Karpas-422 (cell line): ENCODE data around the gene CRISPLD2. TPM values are rescaled to one million over a fixed set of nuclear protein-coding genes. Genes with fewer than 3 reads are reported as not detected.

ENCODE experiments used
- DNase-seq: peaks from one replicate; pipeline ENCODE4 v3.0.0-alpha.2; 2015
- H2AFZ ChIP-seq: fragments of 200-600 bp; sonication (generic); 2 replicates; pipeline ENCODE4 v1.6.1; 2014; ENCODE audit warnings: antibody characterized with exemption, low read length, mixed read lengths
- H3K27ac ChIP-seq: fragments of 200-600 bp; sonication (generic); 2 replicates; pipeline ENCODE4 v1.5.1; 2014; ENCODE audit warnings: mild to moderate bottlenecking, low read length, moderate library complexity
- H3K27me3 ChIP-seq: fragments of 200-600 bp; sonication (generic); 2 replicates; pipeline ENCODE4 v1.6.1; 2014; ENCODE audit warnings: low read length, mixed read lengths
- H3K36me3 ChIP-seq: fragments of 200-600 bp; sonication (generic); 2 replicates; pipeline ENCODE4 v1.6.1; 2014; ENCODE audit warnings: low read length, mixed read lengths; ENCODE audit not compliant: insufficient read depth
- H3K4me1 ChIP-seq: fragments of 200-600 bp; sonication (generic); 2 replicates; pipeline ENCODE4 v1.6.1; 2014; ENCODE audit warnings: mild to moderate bottlenecking, low read length, mixed read lengths
- H3K4me2 ChIP-seq: fragments of 200-600 bp; sonication (generic); 2 replicates; pipeline ENCODE4 v1.6.1; 2014; ENCODE audit warnings: low read length, low read depth, mild to moderate bottlenecking; ENCODE audit not compliant: poor library complexity, severe bottlenecking
- H3K4me3 ChIP-seq: fragments of 200-600 bp; sonication (generic); 2 replicates; pipeline ENCODE4 v1.5.1; 2014; ENCODE audit warnings: mild to moderate bottlenecking, antibody characterized with exemption, low read length, mixed read lengths
- H3K79me2 ChIP-seq: fragments of 200-600 bp; sonication (generic); 2 replicates; pipeline ENCODE4 v1.6.1; 2014; ENCODE audit warnings: mild to moderate bottlenecking, low read length, mixed read lengths
- H3K9ac ChIP-seq: fragments of 200-600 bp; sonication (generic); 2 replicates; pipeline ENCODE4 v1.6.0; 2014; ENCODE audit warnings: low read length
- H3K9me2 ChIP-seq: fragments of 200-600 bp; sonication (generic), shearing (Covaris generic); replicated peaks from 2 replicates; pipeline ENCODE4 v1.6.0; 2014; ENCODE audit warnings: mild to moderate bottlenecking, low read length, moderate library complexity; ENCODE audit not compliant: insufficient read depth
- H3K9me3 ChIP-seq: fragments of 300-700, 200-600 bp; sonication (generic); 2 replicates; pipeline ENCODE4 v1.6.1; 2014; ENCODE audit warnings: low read length, mixed read lengths
- H4K20me1 ChIP-seq: fragments of 200-600 bp; sonication (generic); 2 replicates; pipeline ENCODE4 v1.6.1; 2014; ENCODE audit warnings: mild to moderate bottlenecking, antibody characterized with exemption, low read length, low read depth; ENCODE audit not compliant: insufficient read depth
- total RNA-seq: library from RNA; depleted of rRNA; stranded (reverse); fragments of >200 nt; shearing (Covaris generic); gene quantifications from 2 replicates; pipeline ENCODE4 v1.2.3, GENCODE V29; 2014; ENCODE audit warnings: low replicate concordance

CRISPLD2 gene
- total RNA-seq, 1 experiment from 2014 or later = not detected

DNA sequence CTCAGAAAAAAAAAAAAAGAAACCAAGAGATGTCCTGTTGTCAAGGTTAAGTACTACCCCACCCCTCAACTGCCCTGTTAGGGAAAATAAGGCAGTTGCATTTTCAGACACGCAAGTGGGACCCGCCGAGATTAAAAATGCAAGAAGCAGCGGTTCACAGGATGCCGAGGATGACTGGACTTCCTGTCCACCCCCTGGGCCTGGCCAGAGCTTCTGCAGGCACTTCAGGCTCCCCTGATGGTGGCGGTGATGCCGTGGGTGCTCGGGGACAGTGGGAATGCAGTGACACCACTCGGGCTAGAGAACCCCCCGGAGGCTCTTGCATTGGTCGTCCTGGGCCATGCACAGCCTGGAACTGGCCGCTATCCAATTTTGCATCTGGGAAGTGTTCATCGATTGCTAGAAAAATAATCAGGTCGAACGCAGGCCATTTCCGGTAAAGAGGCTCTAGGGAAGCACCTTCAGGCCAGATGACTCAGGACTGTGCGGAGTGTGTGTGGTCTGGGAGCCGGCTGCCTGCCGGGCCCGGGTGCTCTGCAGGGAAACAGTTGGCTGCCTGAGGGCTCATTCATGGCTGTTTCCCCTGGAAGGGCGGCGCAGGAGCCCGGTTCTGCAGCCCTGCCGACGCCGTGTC, 13.4 kb upstream of the CRISPLD2 start:
- H3K9ac ChIP-seq = no peak overlapping the region
- H3K27ac ChIP-seq = no peak overlapping the region
- DNase-seq = no peak
- H3K4me1 ChIP-seq = no peaks in the 10 kb centered on the region
- no peaks in the 10 kb centered on the region for H3K36me3 ChIP-seq
- no peaks in the 10 kb centered on the region for H3K27me3 ChIP-seq
- no peak overlapping the region for H2AFZ ChIP-seq
- no peak overlapping the region for H3K4me2 ChIP-seq
- H3K9me3 ChIP-seq = no peaks in the 10 kb centered on the region
- no peaks in the 10 kb centered on the region for H4K20me1 ChIP-seq
- no peak overlapping the region for H3K4me3 ChIP-seq
- H3K79me2 ChIP-seq = no peaks in the 10 kb centered on the region
- H3K9me2 ChIP-seq = no peaks in the 10 kb centered on the region

DNA sequence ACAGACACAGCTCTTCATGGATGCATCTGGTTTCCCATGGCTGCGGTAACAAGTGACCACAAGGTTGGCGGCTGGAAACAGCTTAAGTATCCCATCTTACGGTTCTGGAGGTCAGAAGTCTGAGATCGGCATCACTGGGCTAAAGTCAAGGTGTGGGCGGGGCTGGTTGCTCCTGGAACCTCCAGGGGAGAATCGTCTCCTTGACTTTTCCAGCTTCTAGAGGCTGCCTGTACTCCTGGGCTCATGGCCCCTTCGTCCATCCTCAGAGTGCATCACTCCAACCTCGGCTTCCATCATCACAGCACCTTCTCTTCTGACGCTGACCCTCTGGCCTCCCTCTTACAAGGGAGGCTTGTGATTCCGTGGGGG, 12.9 kb upstream of the CRISPLD2 start:
- H3K4me2 ChIP-seq = no peak overlapping the region
- DNase-seq = no peak
- no peak overlapping the region for H2AFZ ChIP-seq
- H3K9me2 ChIP-seq = no peaks in the 10 kb centered on the region
- no peak overlapping the region for H3K9ac ChIP-seq
- no peaks in the 10 kb centered on the region for H3K36me3 ChIP-seq
- no peaks in the 10 kb centered on the region for H3K4me1 ChIP-seq
- no peak overlapping the region for H3K27ac ChIP-seq
- no peaks in the 10 kb centered on the region for H3K79me2 ChIP-seq
- H3K9me3 ChIP-seq = no peaks in the 10 kb centered on the region
- H4K20me1 ChIP-seq = no peaks in the 10 kb centered on the region
- H3K27me3 ChIP-seq = no peaks in the 10 kb centered on the region
- H3K4me3 ChIP-seq = no peak overlapping the region

DNA sequence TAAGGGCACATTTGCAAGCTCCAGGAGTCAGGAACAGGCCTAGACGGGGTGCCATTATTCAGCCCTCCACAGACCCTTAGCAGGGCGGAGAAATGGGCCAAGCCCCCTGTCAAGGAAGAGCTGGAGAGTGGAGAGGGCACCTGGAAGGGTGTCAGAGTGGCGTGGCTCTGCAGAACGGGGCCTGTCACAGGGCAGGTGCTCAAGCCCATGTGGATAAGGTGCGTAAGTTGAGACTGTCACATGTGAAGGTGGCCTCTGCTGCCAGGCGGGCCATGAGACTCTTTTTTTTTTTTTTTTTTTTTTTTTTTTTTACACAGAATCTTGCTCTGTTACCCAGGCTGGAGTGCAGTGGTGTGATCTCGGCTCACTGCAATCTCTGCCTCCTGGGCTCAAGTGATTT, 12.0 kb upstream of the CRISPLD2 start:
- Histone ChIP-seq H3K79me2 (no peaks in the 10 kb centered on the region), H3K4me1 (no peaks in the 10 kb centered on the region), H3K4me2 (no peak overlapping the region), H3K36me3 (no peaks in the 10 kb centered on the region), H3K9me3 (no peaks in the 10 kb centered on the region), H3K4me3 (no peak overlapping the region), H3K27ac (no peak overlapping the region), H3K9ac (no peak overlapping the region), H3K27me3 (no peaks in the 10 kb centered on the region), H3K9me2 (no peaks in the 10 kb centered on the region), H2AFZ (no peak overlapping the region), H4K20me1 (no peaks in the 10 kb centered on the region; the same call in 1 of the 2 replicates)
- DNase-seq = no peak

DNA sequence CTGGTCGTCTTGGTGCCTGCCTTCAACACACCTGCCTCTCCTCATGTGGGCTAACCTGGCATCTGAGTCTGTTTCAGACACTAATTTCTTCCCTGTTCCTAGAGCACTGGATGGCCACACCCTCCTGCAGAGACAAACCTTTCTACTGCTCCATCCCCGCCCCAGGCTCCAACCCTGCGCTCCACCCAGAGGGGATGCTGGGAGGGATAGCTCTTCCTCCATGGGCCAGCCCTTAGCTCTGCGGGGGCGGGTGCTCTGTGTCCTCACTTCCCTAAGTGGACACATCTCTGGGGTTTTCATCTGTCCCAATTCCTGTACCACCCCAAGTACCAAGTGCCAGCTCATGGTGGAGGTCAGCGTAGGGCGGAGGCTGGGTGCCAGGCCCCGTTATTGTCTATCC, 11.0 kb upstream of the CRISPLD2 start:
- no peaks in the 10 kb centered on the region; the same call in 1 of the 2 replicates for H4K20me1 ChIP-seq
- H2AFZ ChIP-seq = no peak overlapping the region
- no peaks in the 10 kb centered on the region for H3K27me3 ChIP-seq
- H3K4me1 ChIP-seq = no peaks in the 10 kb centered on the region
- H3K9me2 ChIP-seq = no peaks in the 10 kb centered on the region
- H3K9me3 ChIP-seq = no peaks in the 10 kb centered on the region
- no peak overlapping the region for H3K9ac ChIP-seq
- H3K4me2 ChIP-seq = no peak overlapping the region
- H3K79me2 ChIP-seq = no peaks in the 10 kb centered on the region
- H3K4me3 ChIP-seq = no peak overlapping the region
- no peaks in the 10 kb centered on the region for H3K36me3 ChIP-seq
- no peak for DNase-seq
- H3K27ac ChIP-seq = no peak overlapping the region

DNA sequence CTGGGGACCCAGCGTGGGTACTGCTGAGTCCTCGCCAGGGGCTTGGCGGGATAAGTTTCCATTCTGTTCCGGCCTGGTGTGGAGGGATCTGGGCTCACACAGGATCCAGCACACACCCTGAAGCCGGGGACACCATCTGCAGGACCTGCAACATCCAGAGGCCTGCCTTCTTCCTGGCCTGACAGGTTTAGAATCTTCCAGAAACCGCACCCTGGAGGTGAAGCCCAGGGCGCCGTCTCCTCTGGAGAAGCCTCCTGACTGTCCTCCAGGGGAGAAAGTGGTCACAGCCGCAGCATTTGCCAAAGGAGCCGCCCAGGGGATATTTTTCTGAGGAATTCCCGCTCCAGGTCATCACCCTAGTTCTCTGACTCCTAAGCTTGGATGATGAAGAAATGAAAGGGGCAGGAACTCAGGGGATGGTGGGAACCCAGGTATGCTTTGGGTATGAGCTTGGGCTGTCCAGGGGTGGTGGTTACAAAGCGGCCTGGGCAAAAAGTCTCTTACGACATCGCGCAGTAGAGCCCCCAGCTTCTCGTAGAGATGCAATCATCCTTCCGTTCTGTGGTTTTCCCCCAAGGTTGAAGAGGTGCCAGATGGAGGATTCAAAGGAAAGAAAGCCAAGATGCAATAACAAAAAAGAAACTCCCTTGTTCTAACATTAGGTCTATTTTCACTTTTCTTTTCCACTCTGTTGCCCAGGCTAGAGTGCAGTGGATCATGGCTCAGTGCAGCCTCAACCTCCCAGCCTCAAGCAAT, 9.1 kb upstream of the CRISPLD2 start:
- H3K27me3 ChIP-seq = no peaks in the 10 kb centered on the region
- H3K4me1 ChIP-seq = no peaks in the 10 kb centered on the region
- H3K4me3 ChIP-seq = no peak overlapping the region
- no peak overlapping the region for H3K27ac ChIP-seq
- no peak for DNase-seq
- H3K4me2 ChIP-seq = no peak overlapping the region
- no peak overlapping the region for H3K9ac ChIP-seq
- no peaks in the 10 kb centered on the region for H3K9me2 ChIP-seq
- no peaks in the 10 kb centered on the region for H3K9me3 ChIP-seq
- no peaks in the 10 kb centered on the region for H3K79me2 ChIP-seq
- H3K36me3 ChIP-seq = no peaks in the 10 kb centered on the region
- no peak overlapping the region for H2AFZ ChIP-seq
- H4K20me1 ChIP-seq = no peaks in the 10 kb centered on the region; the same call in 1 of the 2 replicates

DNA sequence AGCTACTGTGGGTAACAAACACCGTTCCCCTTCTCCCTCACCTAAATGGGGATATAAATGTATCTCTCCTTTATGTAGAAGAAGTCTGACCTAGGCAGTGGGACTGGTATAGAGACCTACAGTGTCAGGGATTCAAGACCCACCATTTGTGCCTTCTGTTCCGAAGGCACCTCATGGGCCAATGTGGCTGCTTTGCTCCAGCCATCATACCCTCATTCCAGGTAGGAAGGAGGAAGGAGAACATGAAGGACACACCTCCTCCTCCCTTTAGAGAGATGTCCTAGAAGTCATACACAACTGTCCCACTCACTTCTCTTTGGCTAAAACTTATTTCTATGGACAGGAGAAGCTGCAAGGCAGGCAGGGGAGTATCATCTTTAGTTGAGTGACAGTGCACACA, 8.3 kb upstream of the CRISPLD2 start:
- H2AFZ ChIP-seq = no peak overlapping the region
- H3K4me3 ChIP-seq = no peak overlapping the region
- H3K9me3 ChIP-seq = no peaks in the 10 kb centered on the region
- no peak overlapping the region for H3K27ac ChIP-seq
- no peaks in the 10 kb centered on the region for H3K79me2 ChIP-seq
- no peaks in the 10 kb centered on the region for H3K36me3 ChIP-seq
- no peak for DNase-seq
- H4K20me1 ChIP-seq = no peaks in the 10 kb centered on the region; the same call in 1 of the 2 replicates
- no peak overlapping the region for H3K4me2 ChIP-seq
- no peaks in the 10 kb centered on the region for H3K4me1 ChIP-seq
- H3K27me3 ChIP-seq = no peaks in the 10 kb centered on the region
- no peak overlapping the region for H3K9ac ChIP-seq
- no peaks in the 10 kb centered on the region for H3K9me2 ChIP-seq

DNA sequence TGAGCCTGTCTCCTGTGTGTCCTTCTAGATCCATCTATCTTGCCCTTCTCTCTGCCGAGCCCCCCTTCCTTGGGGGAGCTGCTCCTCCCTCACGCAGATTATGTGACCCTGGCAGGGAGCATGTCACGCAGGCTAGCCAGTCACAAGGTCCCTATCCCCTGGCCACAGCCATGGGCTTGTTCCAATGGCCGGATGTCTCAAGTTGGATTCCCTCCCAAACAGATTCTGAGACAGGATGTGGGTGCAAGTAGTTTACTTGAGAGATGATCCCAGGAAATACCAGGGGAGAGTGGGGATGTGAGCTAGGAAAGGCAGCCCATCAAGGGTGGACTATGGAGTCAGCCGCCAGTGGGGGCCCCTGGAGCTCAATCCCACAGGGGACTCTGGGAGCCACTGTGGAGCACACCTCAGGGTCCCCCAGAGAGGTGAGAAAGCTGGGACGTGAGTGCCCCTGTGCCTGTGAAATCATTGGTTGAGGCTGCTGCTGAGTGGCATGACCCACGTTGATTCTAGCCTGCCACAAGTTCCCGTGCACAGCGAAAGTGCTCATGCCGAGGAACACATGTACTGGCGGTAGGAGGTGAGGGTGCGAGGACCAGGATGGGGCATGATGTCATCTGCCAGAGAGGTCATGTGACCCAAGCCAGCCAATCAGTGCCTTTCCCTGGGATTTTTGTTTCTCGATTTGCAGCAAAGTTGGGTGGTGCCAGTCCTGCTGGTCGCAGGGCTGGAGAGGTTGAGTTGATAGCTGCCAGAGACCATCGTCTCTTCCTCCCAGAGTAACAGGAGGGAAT, 6.4 kb upstream of the CRISPLD2 start:
- DNase-seq = no peak
- H3K27ac ChIP-seq = no peak overlapping the region
- H3K9ac ChIP-seq = no peak overlapping the region

DNA sequence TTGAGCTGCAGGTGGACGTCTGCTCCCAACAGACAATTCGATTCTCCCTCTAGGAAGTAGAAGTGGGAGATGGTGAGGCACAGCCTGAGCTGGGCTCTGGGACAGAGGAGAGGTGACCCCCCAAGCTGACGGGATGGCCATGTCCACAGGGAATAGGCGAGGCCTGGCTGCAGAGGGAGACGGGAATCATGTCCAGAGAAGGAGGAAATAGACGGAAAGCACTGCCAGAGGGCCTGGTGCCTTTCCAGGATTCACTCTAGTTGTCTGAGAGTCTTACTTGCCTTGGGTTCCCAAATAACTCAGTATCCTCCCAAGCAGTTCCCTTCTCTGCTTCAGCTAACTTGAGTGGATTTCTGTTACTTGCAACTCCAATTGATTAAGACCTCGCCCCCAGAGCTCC, 4.3 kb upstream of the CRISPLD2 start:
- no peak for DNase-seq
- Histone ChIP-seq H3K36me3 (no peaks in the 10 kb centered on the region), H3K27me3 (no peaks in the 10 kb centered on the region), H3K79me2 (no peaks in the 10 kb centered on the region), H4K20me1 (no peaks in the 10 kb centered on the region; the same call in 1 of the 2 replicates), H3K4me1 (no peaks in the 10 kb centered on the region), H3K9me3 (no peaks in the 10 kb centered on the region), H3K9ac (no peak overlapping the region), H3K4me2 (no peak overlapping the region), H3K4me3 (no peak overlapping the region), H3K27ac (no peak overlapping the region), H2AFZ (no peak overlapping the region), H3K9me2 (no peaks in the 10 kb centered on the region)

More for the DNA sequence above, 6.4 kb upstream of the CRISPLD2 start:
- no peaks in the 10 kb centered on the region for H3K79me2 ChIP-seq
- no peaks in the 10 kb centered on the region for H3K4me1 ChIP-seq
- no peak overlapping the region for H3K4me2 ChIP-seq
- H2AFZ ChIP-seq = no peak overlapping the region
- no peak overlapping the region for H3K4me3 ChIP-seq
- no peaks in the 10 kb centered on the region for H3K9me2 ChIP-seq
- H3K9me3 ChIP-seq = no peaks in the 10 kb centered on the region
- H3K36me3 ChIP-seq = no peaks in the 10 kb centered on the region
- H3K27me3 ChIP-seq = no peaks in the 10 kb centered on the region
- no peaks in the 10 kb centered on the region; the same call in 1 of the 2 replicates for H4K20me1 ChIP-seq
